Measurements from ENCODE around the gene WNT16. TPM values are rescaled to one million over a fixed set of nuclear protein-coding genes. Genes with fewer than 3 reads are reported as not detected.

Gene WNT16
- total RNA-seq, 1 donor from 2014 or later: not detected

DNA sequence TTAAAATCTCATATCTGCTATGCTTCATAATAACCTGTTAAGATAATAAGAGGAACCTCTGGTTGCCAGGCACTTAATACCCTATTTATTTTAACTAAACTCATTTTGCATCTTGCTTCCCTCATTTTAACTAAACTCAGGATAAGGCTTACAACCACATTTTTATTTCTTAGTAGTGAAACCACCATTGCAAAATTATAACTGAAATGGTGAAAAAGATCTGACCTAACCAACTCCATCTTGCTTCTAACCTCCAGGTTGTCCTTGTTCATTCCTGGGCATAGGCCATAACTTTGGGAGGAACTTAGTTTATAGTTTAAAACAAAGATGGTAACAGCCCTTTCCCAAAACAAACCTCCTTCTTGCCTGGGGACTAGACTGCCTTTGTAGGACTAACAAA is 61.3 kb downstream of the WNT16 start:
- no peak for DNase-seq (ENCODE audit: low spot score)

DNA sequence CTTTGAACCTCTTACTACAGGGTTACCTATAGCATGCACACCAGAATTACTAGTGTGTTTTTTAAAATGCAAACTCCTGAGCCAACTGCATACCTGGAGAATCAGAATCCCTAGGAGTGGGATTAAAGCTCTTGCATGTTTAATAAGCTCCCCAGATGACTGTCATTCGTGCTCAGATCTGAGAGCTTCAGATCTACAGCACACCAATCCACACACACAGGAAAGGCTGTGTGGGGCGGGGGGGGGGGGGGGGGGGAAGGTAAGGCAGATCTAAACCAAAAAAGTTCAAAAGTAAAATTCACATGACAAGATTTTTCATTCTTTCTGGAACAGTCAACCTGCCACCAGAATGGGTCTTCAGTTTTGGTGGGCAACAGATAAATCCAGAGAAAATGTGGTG is 61.8 kb downstream of the WNT16 start:
- no peak for DNase-seq (ENCODE audit: low spot score)

Other genes starting within 250 kb of the WNT16 start
- gene FAM3C, start 67.3 kb downstream of the WNT16 start, total RNA-seq: 44.8 TPM